Testis (tissue), 3 donors: Measurements from ENCODE around the gene TCF7. TPM values are rescaled to one million over a fixed set of nuclear protein-coding genes. Genes with fewer than 3 reads are reported as not detected.
A peak's percentile ranks its signal among the peaks of the same experiment; 100 is the strongest.

Experiments used
- DNase-seq: peaks from one replicate; pipeline ENCODE4 v3.0.0-alpha.2; 2019
- H3K27ac ChIP-seq, 2 donors: fragments of 200-600 bp; sonication (generic); one replicate each; pipeline ENCODE4 v1.5.1; 2019
- H3K27me3 ChIP-seq: fragments of 200-600 bp; sonication (generic); one replicate; pipeline ENCODE4 v1.5.1; 2019
- H3K36me3 ChIP-seq: fragments of 200-600 bp; sonication (generic); one replicate; pipeline ENCODE4 v1.5.1; 2017; ENCODE audit warnings: low read depth; ENCODE audit errors: missing control alignments
- H3K4me1 ChIP-seq: fragments of 200-600 bp; sonication (generic); one replicate; pipeline ENCODE4 v1.5.1; 2019
- H3K4me3 ChIP-seq, 2 donors: fragments of 200-600 bp; sonication (generic); one replicate each; pipeline ENCODE4 v1.5.1; 2017 to 2019
- H3K9me3 ChIP-seq: fragments of 200-600 bp; sonication (generic); one replicate; pipeline ENCODE4 v1.5.1; 2017
- POLR2A ChIP-seq: fragments of 450-650 bp; IDR thresholded peaks from one replicate; pipeline ENCODE4 v1.6.1; 2017; ENCODE audit warnings: antibody characterized with exemption, mild to moderate bottlenecking, moderate library complexity
- WGBS, 2 donors: methylation state at CpG; one replicate each; pipeline ENCODE4 v1.1.5; 2018; 5-methylcytosine and 5-hydroxymethylcytosine counted together
- intact Hi-C: fragments of 100-400 bp; cut with DNase I; formaldehyde crosslinking; loops from one replicate; pipeline ENCODE4 v1.15.1; 2023; ENCODE audit warnings: low total_unique reads
- polyA plus RNA-seq: library from polyadenylated mRNA; stranded (reverse); fragments of 350-450 nt; fragmentation: Illumina TruSeq; extraction: RNeasy Lipid Tissue Mini Kit (QIAGEN cat#74804); gene quantifications from one replicate; pipeline ENCODE4 v1.2.3, GENCODE V29; 2014; ENCODE audit warnings: low read depth, low replicate concordance; ENCODE audit not compliant: insufficient read depth
- total RNA-seq, 2 donors: library from RNA; depleted of rRNA; stranded (reverse); fragments of >200 nt; gene quantifications; one replicate each; pipeline ENCODE4 v1.2.3, GENCODE V29; 2016
- TF ChIP-seq, protein P1 (sequence below), 3 experiments: fragments of 450-650 bp in 2 of 3; fragments of 200-600 bp in 1 of 3; sonication (generic) in 1 of 3; IDR thresholded peaks; one replicate each; pipeline ENCODE4 v1.5.1; 2016 to 2019; ENCODE audit warnings: antibody characterized with exemption in 3 of 3, mild to moderate bottlenecking in 2 of 3, moderate library complexity in 1 of 3

Gene TCF7
- total and polyA plus RNA-seq, 3 donors from 2014 or later = 9.9 to 16.1 (median 15.2) TPM

DNA sequence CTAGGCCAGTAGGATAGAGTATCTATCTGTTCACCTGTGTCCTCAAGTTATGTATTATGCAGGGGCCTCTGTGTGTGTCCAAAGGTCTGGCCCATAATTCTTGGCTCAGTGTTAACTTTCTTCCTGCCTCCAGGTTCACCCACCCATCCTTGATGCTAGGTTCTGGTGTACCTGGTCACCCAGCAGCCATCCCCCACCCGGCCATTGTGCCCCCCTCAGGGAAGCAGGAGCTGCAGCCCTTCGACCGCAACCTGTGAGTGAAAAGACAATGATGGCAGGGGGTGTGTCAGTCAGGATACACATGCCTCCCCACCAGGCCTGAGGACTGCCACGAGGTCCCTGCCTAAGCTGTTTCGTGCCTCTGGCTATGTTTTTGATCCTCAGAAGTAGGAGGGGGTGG, 27.6 kb downstream of the TCF7 start:
- no peak overlapping the region for H3K4me3 ChIP-seq
- WGBS, 2 donors = 73 to 83% methylated on average over 5 of the region's 5 CpGs
- no peaks in the 10 kb centered on the region for H3K9me3 ChIP-seq
- no peak overlapping the region for H3K27ac ChIP-seq
- peak; percentile 9 for DNase-seq
- H3K27me3 ChIP-seq = no peaks in the 10 kb centered on the region
- TF ChIP-seq, protein P1, sequence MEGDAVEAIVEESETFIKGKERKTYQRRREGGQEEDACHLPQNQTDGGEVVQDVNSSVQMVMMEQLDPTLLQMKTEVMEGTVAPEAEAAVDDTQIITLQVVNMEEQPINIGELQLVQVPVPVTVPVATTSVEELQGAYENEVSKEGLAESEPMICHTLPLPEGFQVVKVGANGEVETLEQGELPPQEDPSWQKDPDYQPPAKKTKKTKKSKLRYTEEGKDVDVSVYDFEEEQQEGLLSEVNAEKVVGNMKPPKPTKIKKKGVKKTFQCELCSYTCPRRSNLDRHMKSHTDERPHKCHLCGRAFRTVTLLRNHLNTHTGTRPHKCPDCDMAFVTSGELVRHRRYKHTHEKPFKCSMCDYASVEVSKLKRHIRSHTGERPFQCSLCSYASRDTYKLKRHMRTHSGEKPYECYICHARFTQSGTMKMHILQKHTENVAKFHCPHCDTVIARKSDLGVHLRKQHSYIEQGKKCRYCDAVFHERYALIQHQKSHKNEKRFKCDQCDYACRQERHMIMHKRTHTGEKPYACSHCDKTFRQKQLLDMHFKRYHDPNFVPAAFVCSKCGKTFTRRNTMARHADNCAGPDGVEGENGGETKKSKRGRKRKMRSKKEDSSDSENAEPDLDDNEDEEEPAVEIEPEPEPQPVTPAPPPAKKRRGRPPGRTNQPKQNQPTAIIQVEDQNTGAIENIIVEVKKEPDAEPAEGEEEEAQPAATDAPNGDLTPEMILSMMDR (IDR thresholded peaks at IDR 0.05) = no peak
- no peak for TF ChIP-seq POLR2A
- no peaks in the 10 kb centered on the region for H3K36me3 ChIP-seq
- intact Hi-C loops = no loop called here
- H3K4me1 ChIP-seq = peaks cover under 1% of the 10 kb centered on the region

DNA sequence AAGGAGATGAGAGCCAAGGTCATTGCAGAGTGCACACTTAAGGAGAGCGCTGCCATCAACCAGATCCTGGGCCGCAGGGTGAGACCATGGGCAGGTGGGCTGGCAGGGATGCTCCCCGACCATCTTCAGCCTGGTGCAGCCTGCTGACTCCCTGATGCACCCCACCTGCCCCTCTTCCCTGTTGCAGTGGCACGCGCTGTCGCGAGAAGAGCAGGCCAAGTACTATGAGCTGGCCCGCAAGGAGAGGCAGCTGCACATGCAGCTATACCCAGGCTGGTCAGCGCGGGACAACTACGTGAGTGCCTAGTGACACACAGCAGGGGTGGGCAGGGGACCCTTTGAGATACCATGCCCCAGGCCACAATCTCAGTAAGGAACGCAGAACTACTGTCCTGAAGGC, 28.3 kb downstream of the TCF7 start:
- WGBS, 2 donors = 87 to 96% methylated on average over 7 to 11 of the region's 12 CpGs
- H3K4me1 ChIP-seq = peaks cover 6% of the 10 kb centered on the region
- H3K36me3 ChIP-seq = no peaks in the 10 kb centered on the region

DNA sequence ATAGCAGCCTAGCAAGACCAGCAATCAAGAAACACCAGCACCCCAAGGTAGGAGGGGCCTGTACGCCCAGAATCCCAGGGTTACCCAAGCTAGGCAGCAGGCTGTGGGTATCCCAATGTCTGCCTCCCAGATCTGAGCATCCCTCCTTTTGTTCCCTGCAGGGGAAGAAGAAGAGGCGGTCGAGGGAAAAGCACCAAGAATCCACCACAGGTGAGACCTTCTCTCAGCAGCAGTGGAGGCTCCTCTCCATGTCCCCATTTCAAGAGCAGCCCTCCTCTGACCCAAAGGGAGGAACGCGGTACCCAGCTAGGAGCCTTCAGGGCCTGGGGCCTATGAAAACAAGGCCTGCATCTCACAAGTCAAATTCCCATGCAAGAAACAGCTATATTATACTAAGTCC, 28.9 kb downstream of the TCF7 start:
- Histone ChIP-seq H3K36me3 (no peaks in the 10 kb centered on the region), H3K4me3 (no peak overlapping the region), H3K27me3 (no peaks in the 10 kb centered on the region), H3K9me3 (no peaks in the 10 kb centered on the region), H3K4me1 (peaks cover 9% of the 10 kb centered on the region), H3K27ac (no peak overlapping the region)
- no peak for TF ChIP-seq POLR2A
- TF ChIP-seq, protein P1 (IDR thresholded peaks at IDR 0.05) = no peak
- 89 to 98% methylated on average over 3 to 5 of the region's 5 CpGs for whole genome bisulfite sequencing, 2 donors
- intact Hi-C loops = no loop called here
- no peak for DNase-seq

More for the DNA sequence above, 28.3 kb downstream of the TCF7 start:
- DNase-seq = peak; percentile 13
- Histone ChIP-seq H3K4me3 (no peak overlapping the region), H3K27me3 (no peaks in the 10 kb centered on the region), H3K27ac (no peak overlapping the region), H3K9me3 (no peaks in the 10 kb centered on the region)
- TF ChIP-seq POLR2A = no peak
- intact Hi-C loops = no loop called here

DNA sequence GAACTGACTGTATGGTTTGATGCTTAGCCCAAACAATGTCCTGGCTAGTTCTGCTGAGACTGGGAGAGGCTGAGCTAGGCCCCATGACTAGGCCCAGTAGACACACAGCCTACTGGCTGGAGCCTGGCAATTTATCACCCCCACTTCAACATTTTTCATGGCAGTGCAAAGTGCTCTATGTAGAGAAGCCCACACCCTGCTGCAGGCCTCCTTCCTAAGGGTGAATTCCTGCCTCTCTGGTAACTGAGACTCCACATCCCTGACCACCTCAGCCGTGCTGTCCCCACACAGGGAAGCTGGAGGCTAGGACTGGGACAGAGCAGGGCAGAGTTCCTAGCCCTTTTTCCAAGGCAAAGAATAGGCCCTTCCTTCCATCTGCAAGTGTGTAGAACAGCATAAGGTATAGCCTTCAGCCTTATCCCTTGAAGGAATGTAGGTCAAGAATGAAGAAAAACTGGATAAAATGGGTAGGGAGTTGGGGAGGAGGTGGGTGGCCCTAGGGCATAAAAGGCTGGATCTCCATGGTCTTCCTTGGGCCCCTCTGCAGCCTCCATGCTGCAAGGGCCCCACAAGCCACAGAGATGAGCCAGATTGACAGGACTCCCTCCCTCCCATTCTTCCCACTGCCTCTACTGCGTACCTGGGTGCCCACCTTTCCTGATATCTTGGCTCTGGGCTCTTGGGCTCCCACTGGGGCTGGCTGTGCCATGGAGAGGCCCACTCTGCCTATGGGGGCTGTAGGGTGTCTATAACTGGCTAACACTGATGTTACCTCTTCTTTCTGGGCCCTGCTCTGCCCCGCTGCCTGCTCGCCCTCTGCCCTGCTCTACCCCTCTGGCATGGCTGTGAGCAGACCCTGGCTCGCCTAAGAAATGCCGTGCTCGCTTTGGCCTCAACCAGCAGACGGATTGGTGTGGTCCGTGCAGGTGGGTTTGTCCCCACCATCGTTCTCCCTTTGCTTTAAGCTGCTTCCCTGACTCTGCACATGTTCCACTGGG, 29.8 kb downstream of the TCF7 start:
- 94 to 97% methylated on average over 10 of the region's 10 CpGs for WGBS, 2 donors
- intact Hi-C loops = no loop called here
- no peaks in the 10 kb centered on the region for H3K27me3 ChIP-seq
- TF ChIP-seq, protein P1 (IDR thresholded peaks at IDR 0.05) = no peak
- no peak for TF ChIP-seq POLR2A
- H3K4me3 ChIP-seq = no peak overlapping the region
- no peak overlapping the region for H3K27ac ChIP-seq
- no peaks in the 10 kb centered on the region for H3K9me3 ChIP-seq
- H3K4me1 ChIP-seq = peaks cover 15% of the 10 kb centered on the region
- no peaks in the 10 kb centered on the region for H3K36me3 ChIP-seq
- peak; percentile 5 for DNase-seq

DNA sequence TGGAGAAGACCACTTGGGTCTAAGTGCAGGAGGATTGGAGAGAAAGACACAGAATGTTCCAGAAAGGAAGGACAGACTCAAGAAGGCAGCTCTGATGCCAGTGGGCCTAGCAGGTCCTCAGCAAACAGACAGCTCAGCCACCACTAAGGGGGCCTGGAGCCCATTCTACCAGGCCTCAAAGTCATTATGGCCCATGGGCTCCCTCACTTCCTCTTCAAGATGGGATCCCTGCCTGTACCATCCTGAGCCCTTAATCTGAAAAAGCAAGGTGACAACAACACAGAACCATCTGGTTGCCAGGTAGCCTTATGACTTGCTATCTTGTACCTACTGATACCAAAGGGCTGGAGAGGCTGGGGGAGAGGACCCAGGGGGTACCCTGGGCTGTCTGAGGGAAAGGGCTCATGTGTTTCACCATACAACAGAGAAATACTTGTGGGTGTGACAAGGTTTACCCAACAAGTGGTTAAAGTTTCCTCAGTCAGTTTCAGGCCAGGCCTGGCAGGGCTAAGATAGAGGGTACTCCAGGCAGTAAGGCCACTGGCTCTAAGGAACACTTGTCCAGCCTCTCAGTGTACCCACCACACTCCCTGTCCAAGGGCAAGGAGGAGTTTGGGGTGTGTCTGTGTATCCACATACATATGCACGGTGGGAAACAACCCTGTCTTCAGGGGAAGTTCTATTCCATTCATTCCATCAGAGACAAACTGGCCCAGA, 30.7 kb downstream of the TCF7 start:
- intact Hi-C loops = no loop called here
- peaks cover 24% of the 10 kb centered on the region for H3K4me1 ChIP-seq
- DNase-seq = peak; percentile 9
- no peaks in the 10 kb centered on the region for H3K9me3 ChIP-seq
- no peaks in the 10 kb centered on the region for H3K36me3 ChIP-seq
- TF ChIP-seq, protein P1 (IDR thresholded peaks at IDR 0.05) = no peak
- no peak for TF ChIP-seq POLR2A
- H3K4me3 ChIP-seq = no peak overlapping the region
- H3K27ac ChIP-seq = no peak overlapping the region
- WGBS, 2 donors = 77 to 82% methylated on average over 1 of the region's 1 CpG
- no peaks in the 10 kb centered on the region for H3K27me3 ChIP-seq
